Fibroblast of the conjunctiva (primary cell): ENCODE data around the gene CNGA3.
A peak's percentile ranks its signal among the peaks of the same experiment; 100 is the strongest.
"Not testable (repeated sequence)": the region's sequence is repeated elsewhere in the genome, so short reads cannot be mapped to it uniquely, and the experiment has no call there.

Experiments
- DNase-seq: peaks from one replicate; pipeline ENCODE4 v3.0.0-alpha.2; 2010; ENCODE audit warnings: low read depth

CNGA3 gene

DNA sequence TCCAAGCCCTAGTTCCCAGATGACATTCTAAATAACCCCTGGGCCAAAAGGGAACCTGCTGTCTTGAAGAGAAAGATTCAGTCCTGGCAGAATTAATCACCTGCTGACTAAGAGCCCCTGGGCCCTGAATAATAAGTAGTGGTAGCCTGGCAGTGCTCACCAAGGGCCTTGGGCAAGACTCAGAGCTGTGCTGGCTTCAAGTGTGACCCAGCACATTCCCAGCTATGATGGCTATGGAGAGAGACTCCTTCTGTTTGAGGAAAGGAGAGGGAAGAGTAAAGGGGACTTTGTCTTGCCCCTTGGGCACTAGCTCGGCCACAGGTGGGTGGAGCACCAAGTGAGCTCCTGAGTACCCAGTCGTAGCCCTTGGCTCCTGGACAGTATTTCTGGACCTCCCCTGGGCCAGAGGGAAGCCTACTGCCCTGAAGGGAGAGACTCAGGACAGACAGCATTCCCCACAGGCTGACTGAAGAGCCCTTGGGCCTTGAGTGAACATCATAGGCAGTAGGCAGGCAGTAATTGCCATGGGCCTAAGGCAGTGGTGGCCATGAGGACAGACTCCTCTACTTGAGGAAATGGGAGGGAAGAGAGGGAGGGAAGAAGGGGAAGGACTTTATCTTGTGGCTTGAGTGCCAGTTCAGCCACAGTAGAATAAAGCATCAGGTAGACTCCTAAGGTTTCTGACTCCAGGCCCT is 58.4 kb downstream of the CNGA3 start:
- no peak for DNase-seq

DNA sequence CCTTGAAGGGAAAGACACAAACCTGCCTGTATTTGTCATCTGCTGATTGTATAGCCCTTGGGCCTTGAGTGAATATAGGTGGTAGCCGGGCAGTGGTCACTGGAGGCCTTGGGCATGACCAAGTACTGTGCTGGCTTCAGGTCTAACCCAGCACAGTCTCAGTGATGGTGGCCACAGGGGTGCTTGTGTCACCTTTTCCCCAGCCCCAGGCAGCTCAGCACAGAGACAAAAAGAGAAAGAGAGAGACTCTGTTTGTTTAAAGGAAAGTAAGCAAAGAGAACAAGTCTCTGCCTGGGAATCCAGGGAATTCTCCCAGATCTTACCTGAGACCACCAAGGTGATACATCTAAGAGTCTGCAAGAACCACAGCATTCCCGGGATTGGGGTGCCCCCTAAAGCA is 59.0 kb downstream of the CNGA3 start:
- DNase-seq = no peak

DNA sequence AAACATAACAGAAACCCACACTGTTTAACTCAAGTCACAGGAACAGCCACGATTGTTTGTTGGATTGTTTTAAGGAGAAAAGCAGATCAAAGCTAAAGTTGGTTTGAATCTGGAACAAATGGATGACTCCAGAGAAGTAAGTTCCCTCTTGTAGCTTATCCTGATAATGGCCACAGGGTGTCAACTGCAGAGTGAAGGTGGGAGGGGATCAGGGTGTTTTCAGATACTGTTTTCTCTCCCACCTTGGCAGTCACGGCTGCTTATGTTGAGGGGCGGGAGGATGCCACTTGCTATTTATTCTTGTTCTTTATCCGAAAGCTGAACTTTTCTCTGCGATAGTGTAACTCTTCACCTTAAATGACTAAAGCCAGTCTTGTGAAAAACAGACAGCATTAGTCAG is 61.9 kb downstream of the CNGA3 start:
- no peak for DNase-seq

DNA sequence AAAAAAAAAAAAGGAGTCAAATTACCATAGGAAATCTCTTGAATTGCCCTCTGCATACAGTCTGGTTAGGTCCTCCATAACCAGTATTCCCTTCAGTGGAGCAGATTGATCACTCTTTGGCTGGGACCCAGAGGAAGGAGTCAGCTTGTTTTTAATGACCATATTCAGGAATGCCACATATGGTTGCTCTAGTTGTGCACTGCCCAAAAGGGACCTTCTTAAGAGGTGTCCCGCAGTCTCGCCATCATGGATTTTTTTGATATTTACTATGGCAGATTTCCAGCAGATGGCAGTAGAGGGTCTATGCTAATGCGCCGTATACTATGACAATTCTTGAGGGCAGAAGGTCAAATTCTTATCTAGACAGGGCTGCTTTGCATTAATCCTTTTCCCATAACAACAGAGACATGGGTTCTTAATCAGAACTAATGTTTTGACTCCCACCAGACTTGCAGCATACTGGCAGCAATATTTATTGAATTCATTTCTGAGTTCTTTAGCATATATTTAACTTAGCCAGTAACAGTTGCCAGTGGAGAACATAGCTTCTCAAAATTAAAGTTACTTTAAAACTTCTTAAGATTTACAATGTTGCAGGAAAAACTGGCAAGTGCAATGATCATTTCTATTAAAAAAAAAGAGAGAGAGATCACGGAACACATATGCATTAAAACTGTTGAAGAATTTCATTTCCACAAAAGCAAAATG is 66.6 kb downstream of the CNGA3 start:
- peak; percentile 33 for DNase-seq

DNA sequence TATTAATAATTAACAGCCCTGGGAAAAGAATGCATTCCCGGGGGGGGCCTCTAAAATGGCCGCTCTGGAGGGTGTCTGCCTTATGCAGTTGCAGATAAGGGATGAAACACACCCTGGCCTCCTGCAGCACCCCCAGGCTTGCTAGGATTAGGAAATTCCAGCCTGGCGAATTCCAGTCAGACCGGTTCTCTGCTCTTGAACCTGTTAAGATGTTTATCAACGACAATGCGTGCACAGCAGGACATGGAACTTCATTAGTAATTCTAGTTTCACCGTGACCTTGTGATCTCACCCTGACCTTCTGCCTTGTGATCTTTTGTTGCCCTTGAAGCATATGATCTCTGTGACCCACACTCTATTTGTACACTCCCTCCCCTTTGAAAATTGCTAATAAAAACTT is 68.0 kb downstream of the CNGA3 start:
- DNase-seq = not testable (repeated sequence)

DNA sequence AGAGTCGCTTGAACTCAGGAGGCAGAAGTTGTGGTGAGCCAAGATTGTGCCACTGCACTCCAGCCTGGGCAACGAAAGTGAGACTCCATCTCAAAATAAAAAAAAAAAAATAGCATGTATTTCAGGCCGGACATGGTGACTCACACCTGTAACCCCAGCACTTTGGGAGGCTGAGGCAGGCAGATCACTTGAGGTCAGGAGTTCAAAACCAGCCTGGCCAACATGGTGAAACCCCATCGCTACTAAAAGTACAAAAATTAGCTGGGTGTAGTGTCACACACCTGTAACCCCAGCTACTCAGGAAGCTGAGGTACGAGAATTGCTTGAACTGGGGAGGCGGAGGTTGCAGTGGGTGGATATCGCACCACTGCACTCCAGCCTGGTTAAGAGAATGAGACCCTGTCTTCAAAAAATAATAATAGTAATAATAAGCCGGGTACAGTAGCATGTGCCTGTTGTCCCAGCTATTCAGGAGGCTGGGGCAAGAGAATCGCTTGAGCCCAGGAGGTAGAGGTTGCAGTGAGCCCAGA is 69.5 kb downstream of the CNGA3 start:
- not testable (repeated sequence) for DNase-seq

DNA sequence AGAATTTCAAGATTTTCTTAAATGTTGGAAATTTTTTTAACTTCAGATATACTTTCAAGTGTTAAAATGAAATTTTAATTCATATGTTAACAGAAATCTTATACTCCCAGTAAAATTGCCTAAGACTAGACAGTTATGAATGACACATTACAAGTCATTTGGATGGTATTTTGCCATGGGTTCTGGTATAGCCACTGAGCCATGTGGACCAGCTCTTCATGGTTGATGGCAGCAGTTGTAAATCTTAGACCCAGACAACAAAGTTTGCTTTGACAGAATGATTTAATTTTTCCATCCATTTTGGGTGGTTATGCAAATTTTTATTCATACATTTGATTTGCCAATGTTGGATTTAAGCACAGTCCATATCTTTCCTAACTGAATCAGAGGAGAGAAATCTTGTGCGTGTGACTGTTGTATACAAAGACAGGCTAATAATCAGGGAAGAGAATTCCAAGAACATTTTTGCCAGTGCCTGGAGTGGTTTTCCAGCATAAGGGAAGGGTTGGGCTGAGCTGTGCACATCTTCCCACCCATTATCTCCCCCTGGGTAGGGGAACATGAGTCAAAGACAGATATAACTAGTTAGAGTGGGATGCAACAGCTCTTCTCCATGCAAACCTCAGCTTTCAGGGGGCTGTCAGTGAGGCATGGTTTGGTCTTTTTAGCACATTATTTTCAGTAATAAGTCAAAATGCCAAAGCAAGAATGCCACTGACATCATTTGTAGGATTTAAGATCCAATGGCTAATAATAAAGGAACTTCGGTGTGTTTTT is 70.3 kb downstream of the CNGA3 start:
- DNase-seq = no peak

DNA sequence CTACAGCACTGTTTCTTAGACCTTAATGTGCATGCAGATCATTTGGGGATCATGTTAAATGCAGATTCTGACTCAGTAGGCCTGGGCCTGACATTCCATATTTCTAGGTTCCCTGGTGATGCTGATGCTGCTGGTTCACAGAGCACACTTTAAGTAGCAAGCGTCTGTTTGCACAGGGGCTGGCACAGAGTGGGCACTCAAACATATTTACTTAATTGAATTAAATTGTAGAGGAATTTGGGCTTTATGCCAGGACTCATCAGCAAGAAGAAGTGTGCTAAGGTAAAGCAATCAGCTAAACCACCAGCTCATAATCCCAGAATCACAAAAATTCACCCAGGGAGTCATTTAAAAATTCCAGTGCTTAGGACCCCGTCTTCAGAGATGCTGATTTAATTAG is 73.3 kb downstream of the CNGA3 start:
- no peak for DNase-seq

DNA sequence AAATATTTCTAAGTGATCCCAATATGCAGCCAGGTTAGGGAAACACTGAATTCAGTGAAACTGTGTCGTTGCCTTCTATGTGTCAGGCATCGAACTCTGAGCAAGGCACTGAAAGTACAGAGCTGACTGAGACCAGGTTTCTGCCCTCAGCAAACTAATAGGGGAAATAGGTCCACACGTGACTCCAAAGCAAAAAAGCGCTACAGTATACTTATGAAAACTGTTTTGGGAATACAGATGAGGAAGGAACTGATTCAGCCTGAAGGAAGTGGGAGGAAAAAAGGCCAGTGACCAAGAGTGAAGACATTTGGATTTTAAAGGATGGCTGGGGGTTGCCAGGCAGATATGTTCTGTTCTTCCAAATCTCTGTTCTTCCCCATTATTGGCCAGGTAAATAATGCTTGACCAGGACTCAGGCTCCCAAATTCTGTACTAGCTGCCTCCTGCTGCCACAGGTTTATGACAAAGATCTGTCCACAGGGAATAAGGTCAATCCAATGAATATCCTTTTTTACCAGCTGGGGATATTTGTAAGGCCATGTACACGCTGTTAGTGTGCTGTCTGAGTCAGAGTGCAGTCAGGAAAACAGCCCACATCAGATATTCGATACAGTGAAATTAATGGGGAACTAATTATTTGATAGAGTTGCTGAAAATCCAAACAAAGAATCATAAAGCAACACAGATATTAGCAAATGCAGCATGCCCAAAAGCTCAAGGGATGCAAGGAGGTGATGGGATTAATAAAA is 73.9 kb downstream of the CNGA3 start:
- DNase-seq = no peak

DNA sequence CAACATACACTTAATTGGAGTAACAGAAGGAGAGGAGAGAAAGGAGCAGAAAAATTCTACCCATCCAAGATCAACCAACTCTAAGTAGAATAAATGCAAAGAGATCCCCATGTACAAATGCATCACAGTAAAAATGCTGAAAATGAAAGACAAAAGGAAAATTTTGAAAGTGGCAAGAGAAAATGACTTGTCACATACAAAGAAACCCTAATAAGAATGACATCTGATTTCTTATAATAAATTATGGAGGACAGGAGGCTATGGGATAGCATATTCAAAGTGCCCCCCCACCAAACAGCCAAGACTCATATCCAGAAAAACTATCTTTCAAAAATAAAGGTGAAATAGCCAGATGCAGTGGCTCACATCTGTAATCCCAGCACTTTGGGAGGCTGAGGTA is 76.2 kb downstream of the CNGA3 start:
- DNase-seq = no peak

DNA sequence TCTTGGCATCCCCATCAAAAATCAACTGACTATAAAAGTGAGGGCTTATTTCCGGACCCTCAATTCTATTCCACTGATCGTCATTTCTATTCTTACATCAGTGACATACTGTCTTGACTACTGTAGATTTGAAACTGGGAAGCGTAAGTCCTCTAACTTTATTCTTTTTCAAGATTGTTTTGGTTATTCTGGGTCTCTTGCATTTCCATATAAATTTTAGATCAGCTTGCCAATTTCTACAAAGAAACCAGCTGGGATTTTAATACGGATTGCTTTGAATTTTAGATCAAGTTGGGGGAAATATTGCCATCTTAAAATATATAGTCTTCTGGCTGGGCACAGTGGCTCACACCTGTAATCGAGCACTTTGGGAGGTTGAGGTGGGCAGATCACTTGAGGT is 80.5 kb downstream of the CNGA3 start:
- no peak for DNase-seq

DNA sequence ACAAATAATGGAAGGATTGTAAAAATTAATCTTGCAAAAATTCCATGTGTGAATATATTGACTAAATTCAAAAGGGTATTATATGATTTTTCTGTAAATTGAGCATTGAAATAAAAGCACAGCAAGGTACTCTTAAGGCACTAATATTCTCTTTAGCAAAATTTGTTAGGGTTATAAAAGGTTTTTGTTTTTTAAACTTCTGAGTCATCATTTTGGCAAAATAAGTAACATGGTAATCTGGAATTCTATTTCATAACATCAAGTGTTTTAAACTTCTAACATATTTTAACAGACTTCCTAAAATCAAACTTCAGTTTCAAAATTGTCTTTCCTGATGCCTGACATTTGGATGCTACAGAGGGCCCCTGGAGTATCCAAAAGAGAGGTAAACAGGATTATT is 85.9 kb downstream of the CNGA3 start:
- DNase-seq = no peak

DNA sequence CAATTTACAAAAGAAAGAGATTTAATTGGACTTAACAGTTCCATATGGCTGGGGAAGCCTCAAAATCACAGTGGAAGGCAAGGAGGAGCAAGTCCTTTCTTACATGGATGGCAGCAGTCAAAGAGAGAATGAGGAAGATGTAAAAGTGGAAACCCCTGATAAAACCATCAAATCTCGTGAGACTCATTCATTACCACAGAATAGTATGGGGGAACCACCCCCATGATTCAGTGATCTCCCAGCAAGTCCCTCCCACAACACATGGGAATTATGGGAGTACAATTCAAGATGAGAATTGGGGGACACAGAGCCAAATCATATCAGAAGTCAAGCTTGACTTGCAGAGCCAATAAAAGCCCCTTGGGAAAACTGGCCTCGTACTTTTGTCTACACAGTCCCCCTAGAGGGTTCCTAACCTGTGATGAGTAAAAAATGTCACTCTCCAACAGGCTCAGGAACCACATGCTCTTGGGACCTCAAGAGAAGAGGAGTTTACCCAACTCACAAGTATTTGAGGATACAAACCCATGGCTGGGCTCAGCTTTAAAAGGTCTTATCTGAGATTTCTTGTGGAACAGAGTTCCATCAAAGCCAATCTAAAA is 87.2 kb downstream of the CNGA3 start:
- no peak for DNase-seq

DNA sequence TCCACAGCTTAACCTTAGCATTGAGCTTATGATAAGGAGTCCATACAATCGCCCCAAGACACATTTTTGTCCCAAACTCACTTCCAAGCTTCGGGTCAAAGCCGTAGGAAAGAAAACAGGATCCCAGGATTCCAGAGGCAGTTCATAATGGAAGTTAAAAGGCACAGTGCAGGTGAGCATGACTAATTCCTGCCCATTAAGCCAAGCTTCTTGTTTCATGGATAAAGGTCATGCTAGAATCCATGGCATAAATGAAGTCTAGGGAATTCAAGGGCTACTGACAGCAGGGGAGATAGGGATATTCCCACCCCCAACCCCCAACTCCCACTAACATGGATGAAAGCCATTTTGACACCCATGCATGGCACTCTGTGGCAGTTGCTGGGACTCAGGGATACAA is 88.2 kb downstream of the CNGA3 start:
- no peak for DNase-seq

DNA sequence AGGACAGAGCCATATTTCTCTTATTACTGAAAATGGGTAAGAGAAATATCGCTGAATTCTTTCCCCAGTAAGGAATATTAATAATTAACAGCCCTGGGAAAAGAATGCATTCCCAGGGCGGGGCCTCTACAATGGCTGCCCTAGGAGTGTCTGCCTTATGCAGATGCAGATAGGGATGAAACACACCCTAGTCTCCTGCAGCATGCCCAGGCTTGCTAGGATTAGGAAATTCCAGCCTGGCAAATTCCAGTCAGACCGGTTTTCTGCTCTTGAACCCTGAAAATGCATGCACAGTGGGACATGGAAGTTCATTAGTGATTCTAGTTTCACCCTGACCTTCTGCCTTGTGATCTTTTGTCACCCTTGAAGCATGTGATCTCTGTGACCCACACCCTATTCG is 89.4 kb downstream of the CNGA3 start:
- not testable (repeated sequence) for DNase-seq

DNA sequence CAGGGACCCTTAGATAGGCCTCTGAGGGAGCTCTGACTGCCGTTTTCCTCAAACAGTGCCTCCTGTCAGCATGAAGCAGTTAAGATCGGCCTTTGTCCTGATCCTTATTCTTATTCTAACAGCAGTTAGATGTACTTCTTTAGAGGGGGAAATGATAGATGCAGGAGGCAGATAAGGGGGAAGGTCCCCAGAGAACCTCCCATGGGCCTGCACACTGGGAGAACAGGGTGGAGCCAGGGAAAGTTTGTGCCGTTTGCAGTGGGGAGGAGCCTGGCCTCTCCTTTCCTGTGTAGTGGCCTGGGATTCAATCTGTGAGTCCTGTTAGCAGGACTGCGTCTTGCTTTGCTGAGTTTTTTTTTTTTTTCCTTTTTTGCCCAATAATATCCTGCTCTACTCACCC is 90.5 kb downstream of the CNGA3 start:
- no peak for DNase-seq

DNA sequence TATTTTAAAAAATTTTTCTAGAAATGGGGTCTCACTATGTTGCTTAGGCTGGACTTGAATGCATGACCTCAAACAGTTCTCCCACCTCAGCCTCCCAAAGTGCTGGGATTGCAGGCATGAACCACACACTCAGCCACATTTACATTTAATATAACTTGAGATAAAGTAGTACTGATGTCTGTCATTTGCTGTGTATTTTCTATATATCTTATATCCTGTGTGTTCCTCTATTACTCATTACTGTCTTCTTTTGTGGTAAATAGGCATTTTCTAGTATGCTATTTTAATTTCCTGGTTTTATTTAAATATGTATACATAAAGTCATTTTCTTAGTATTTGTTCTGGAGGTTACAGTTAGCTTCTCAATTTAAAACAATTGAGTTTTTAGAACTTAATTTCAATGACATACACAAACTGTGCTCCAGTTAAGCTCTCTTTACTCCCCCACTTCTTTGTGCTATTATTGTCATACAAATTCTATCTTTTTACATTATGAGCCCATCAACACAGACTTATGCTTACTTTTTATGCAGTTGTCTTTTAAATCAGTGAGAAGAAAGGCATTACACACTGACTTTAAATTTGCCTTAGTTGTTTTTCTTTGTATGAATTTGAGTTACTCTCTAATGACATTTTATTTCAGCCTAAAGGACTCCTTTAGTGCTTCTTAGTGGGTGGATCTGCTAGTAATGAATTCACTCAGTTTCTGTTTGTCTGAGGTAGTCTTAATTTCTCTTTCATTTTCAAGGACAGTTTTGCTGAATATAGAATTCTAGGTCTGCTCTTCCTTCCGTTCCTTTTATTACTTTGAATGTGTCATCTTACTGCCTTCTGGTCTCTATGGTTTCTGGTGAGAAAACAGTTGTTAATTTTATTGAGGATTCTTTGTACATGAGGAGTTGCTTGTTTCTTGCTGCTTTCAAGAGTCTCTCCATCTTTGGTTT is 92.2 kb downstream of the CNGA3 start:
- DNase-seq = no peak

DNA sequence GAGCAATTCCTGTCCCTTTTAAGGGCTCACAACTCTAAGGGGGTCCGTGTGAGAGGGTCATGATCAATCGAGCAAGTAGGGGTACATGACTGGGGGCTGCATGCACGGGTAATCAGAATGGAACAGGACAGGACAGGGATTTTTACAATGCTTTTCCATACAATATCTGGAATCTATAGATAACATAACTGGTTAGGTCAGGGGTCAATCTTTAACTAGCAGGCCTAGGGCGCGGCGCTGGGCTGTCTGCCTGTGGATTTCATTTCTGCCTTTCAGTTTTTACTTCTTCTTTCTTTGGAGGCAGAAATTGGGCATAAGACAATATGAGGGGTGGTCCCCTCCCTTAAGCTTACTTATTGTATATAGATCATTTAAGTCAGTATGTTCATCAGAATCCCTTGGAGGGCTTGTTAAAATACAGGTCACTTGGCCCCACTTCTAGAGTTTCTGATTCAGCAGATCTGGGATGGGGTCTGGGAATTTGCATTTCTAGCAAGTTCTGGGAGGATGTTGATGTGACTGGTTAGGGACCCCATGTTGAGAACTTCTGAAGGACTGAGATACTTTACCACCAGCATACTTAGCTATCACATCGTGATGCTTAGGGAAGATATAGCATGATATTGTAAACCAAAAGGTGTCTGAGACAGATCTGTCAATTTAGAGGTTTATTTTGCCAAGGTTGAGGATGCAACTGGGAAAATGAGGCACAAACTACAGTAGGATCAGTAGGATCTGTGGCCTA is 95.6 kb downstream of the CNGA3 start:
- no peak for DNase-seq

DNA sequence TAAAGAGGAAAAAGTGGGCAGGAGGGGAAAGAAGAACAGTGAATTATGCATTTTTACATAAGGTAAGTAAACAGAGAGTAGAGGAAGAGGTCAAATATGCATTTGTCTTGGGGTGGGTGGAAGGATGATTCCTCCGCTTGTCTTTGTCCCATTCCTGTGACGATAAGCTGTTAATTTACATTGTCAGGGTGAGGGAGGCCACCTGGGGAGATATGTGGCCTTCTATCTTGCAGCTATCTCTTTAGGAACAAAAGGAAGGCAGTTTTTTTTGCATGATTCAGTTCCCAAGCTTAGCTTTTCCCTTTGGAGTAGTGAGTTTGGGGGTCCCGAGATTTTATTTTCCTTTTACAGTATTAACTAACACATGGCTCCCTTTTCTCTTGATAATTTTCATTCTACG is 96.2 kb downstream of the CNGA3 start:
- no peak for DNase-seq
